ENCODE results near the gene SCAANT1.

DNA sequence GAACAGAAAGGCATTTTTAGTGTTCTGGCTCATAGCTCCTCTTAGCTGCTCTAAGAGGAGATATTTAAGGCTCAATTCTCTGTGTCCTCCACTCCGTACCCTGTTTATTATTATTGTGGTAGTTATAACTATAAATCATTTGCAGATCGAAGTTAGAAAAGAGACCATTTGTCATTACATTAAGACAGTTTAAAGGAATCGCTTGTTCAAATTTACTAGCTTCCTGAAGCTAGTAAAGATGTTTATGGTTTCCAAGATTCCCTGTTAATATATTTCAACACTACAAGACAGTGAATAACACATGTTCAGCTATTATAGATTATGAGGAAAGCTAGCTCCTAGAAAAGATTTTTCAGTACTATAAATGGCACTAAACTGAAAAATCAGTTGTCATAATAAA, 35.9 kb downstream of the SCAANT1 start:
- TF ChIP-seq, protein P1, sequence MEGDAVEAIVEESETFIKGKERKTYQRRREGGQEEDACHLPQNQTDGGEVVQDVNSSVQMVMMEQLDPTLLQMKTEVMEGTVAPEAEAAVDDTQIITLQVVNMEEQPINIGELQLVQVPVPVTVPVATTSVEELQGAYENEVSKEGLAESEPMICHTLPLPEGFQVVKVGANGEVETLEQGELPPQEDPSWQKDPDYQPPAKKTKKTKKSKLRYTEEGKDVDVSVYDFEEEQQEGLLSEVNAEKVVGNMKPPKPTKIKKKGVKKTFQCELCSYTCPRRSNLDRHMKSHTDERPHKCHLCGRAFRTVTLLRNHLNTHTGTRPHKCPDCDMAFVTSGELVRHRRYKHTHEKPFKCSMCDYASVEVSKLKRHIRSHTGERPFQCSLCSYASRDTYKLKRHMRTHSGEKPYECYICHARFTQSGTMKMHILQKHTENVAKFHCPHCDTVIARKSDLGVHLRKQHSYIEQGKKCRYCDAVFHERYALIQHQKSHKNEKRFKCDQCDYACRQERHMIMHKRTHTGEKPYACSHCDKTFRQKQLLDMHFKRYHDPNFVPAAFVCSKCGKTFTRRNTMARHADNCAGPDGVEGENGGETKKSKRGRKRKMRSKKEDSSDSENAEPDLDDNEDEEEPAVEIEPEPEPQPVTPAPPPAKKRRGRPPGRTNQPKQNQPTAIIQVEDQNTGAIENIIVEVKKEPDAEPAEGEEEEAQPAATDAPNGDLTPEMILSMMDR (IDR thresholded peaks at IDR 0.05; ENCODE audit: low read depth, low read length, poor library complexity, severe bottlenecking): no peak
- TF ChIP-seq EZH2phosphoT487 (IDR thresholded peaks at IDR 0.05; ENCODE audit: borderline replicate concordance, low read length): no peak

Measured in DOHH2 (cell line).